HL-60 (cell line): ENCODE data around the gene OTOF.

Experiments
- DNase-seq, 2 experiments: peaks; one replicate each; pipeline ENCODE4 v3.0.0-alpha.2; 2010 to 2020; ENCODE audit warnings: low read depth in 1 of 2, low spot score in 1 of 2
- H3K27ac ChIP-seq: fragments of 250-450 bp; sonication (Bioruptor Pico); replicated peaks from 2 replicates; pipeline ENCODE4 v1.5.1; 2020; ENCODE audit warnings: mild to moderate bottlenecking, moderate library complexity
- H3K27me3 ChIP-seq: fragments of 250-450 bp; sonication (Bioruptor Pico); 2 replicates; pipeline ENCODE4 v1.5.1; 2021; ENCODE audit warnings: mild to moderate bottlenecking, moderate library complexity; ENCODE audit not compliant: insufficient read depth, poor library complexity, severe bottlenecking
- H3K4me3 ChIP-seq: replicated peaks from 2 replicates; pipeline ENCODE4 v1.5.1; 2011; ENCODE audit warnings: mild to moderate bottlenecking, control low read depth, low read length; ENCODE audit not compliant: insufficient read depth
- CTCF ChIP-seq: IDR thresholded peaks from one replicate; pipeline ENCODE4 v1.5.1; 2011; ENCODE audit warnings: low read length, control low read depth, inconsistent platforms; ENCODE audit not compliant: insufficient read depth
- GABPA ChIP-seq: IDR thresholded peaks from 2 replicates; pipeline ENCODE4 v1.6.1; 2012; ENCODE audit warnings: low read depth
- POLR2AphosphoS5 ChIP-seq: IDR thresholded peaks from 2 replicates; pipeline ENCODE4 v1.6.1; 2012; ENCODE audit warnings: low read depth
- REST ChIP-seq: IDR thresholded peaks from 2 replicates; pipeline ENCODE4 v1.6.1; 2012; ENCODE audit warnings: low read depth; ENCODE audit not compliant: insufficient replicate concordance
- SPI1 ChIP-seq: IDR thresholded peaks from 2 replicates; pipeline ENCODE4 v1.6.1; 2012; ENCODE audit warnings: low read depth, mild to moderate bottlenecking, borderline replicate concordance

Gene OTOF

GRCh38 chr2:26482211-26483026, 4.5 kb upstream of the OTOF start:
- H3K4me3 ChIP-seq, result no peak overlapping the region
- no peak for TF ChIP-seq GABPA
- TF ChIP-seq CTCF, result no peak
- TF ChIP-seq POLR2AphosphoS5, result no peak
- no peak for TF ChIP-seq SPI1
- TF ChIP-seq REST, result no peak
- DNase-seq, result no peak
- peaks cover under 1% of the 10 kb centered on the region for H3K27me3 ChIP-seq
- no peak overlapping the region for H3K27ac ChIP-seq

- H3K27ac ChIP-seq, result no peak overlapping the region
- no peak for TF ChIP-seq POLR2AphosphoS5
- no peak for TF ChIP-seq GABPA
- TF ChIP-seq REST, result no peak
- no peak for TF ChIP-seq CTCF
- no peak for TF ChIP-seq SPI1
These were observed 3.8 kb upstream of the OTOF start for GRCh38 chr2:26481706-26482105.

GRCh38 chr2:26480566-26481423, 2.9 kb upstream of the OTOF start:
- peaks cover 3% of the 10 kb centered on the region for H3K27me3 ChIP-seq
- no peak for DNase-seq
- H3K27ac ChIP-seq, result no peak overlapping the region
- H3K4me3 ChIP-seq, result no peak overlapping the region
- TF ChIP-seq SPI1 (no peak), GABPA (no peak), CTCF (no peak), POLR2AphosphoS5 (no peak), REST (no peak)

More at GRCh38 chr2:26481706-26482105, 3.8 kb upstream of the OTOF start:
- Histone ChIP-seq H3K4me3 (no peak overlapping the region), H3K27me3 (peaks cover 3% of the 10 kb centered on the region)
- DNase-seq, result no peak
